Mammary epithelial cell (primary cell): Measurements from ENCODE around the gene INTU.

Experiments used
- EZH2 ChIP-seq: IDR thresholded peaks from 2 replicates; pipeline ENCODE4 v1.6.1; 2012; ENCODE audit warnings: low read length, inconsistent platforms, borderline replicate concordance
- TF ChIP-seq, protein P1 (sequence below), 2 donors: IDR thresholded peaks in 1 of 2; conservative IDR thresholded peaks in 1 of 2; 2 replicates each; pipeline ENCODE4 v1.5.1; 2011 to 2012; ENCODE audit warnings: inconsistent platforms in 2 of 2, low read length in 2 of 2, mild to moderate bottlenecking in 2 of 2, control low read depth in 1 of 2, low read depth in 1 of 2; ENCODE audit not compliant: insufficient read depth in 1 of 2; ENCODE audit errors: extremely low read depth in 1 of 2

DNA sequence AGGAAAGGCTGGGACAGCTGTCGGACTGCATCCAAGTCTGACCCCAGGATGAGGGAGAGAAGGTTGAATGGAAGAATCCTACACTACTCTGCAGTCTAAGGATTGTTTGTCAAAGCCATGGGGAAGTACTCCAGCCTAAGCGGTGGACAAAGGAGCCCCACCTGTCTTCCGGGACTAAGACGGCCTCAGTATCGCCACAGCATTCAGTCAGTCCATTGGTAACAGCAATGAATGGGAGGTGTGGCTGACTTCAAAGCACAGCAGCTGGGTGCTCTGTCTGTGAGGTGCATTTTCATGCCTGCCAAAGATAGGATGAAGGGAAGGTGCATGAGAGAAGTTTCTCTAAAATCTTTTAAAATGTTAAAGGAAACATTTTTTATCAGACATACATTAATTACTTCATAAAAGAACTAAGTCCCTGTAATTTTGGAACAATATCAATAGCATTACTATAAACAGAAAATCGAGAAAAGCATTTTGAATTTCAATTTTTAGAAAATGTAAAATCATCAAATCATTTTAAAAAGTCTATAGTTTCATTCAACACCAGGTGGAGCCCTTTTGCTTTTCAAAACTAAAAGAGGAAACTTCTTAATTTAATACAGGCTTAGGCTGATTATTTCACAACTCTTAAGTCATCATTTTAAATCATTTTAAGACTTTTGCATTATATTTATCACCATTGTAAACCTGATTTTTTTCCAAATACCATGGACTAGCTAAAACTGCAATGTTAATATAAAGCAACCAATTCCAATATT lies 27.6 kb upstream of the INTU start:
- TF ChIP-seq, protein P1, sequence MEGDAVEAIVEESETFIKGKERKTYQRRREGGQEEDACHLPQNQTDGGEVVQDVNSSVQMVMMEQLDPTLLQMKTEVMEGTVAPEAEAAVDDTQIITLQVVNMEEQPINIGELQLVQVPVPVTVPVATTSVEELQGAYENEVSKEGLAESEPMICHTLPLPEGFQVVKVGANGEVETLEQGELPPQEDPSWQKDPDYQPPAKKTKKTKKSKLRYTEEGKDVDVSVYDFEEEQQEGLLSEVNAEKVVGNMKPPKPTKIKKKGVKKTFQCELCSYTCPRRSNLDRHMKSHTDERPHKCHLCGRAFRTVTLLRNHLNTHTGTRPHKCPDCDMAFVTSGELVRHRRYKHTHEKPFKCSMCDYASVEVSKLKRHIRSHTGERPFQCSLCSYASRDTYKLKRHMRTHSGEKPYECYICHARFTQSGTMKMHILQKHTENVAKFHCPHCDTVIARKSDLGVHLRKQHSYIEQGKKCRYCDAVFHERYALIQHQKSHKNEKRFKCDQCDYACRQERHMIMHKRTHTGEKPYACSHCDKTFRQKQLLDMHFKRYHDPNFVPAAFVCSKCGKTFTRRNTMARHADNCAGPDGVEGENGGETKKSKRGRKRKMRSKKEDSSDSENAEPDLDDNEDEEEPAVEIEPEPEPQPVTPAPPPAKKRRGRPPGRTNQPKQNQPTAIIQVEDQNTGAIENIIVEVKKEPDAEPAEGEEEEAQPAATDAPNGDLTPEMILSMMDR (conservative IDR thresholded peaks at IDR 0.05 in 1 of 2, IDR thresholded peaks at IDR 0.05 in 1 of 2; ENCODE audit: extremely low read depth in 1 of 2, insufficient read depth in 1 of 2, low read depth in 1 of 2, low read length in 2 of 2): peak; percentile 28 to 46
- TF ChIP-seq EZH2: no peak
